GM13977 (cell line): ENCODE measurements around the gene OSBPL3.

ENCODE experiments used
- DNase-seq: peaks from one replicate; pipeline ENCODE4 v3.0.0; 2012; ENCODE audit warnings: low spot score
- in situ Hi-C: fragments of 300-500 bp; cut with MboI; formaldehyde crosslinking; loops from one replicate; pipeline ENCODE4 v1.12.0; 2022; ENCODE audit warnings: low sequenced_read_pairs, low pct_unique_long_range_greater_than_20kb, mixed read lengths, inconsistent platforms; ENCODE audit not compliant: unreplicated experiment
- TF ChIP-seq, protein P1 (sequence below): IDR thresholded peaks from 2 replicates; pipeline ENCODE4 v1.5.1; 2012; ENCODE audit warnings: mild to moderate bottlenecking, control low read depth; ENCODE audit not compliant: insufficient read depth; ENCODE audit errors: extremely low read depth, missing control alignments

The OSBPL3 gene

DNA sequence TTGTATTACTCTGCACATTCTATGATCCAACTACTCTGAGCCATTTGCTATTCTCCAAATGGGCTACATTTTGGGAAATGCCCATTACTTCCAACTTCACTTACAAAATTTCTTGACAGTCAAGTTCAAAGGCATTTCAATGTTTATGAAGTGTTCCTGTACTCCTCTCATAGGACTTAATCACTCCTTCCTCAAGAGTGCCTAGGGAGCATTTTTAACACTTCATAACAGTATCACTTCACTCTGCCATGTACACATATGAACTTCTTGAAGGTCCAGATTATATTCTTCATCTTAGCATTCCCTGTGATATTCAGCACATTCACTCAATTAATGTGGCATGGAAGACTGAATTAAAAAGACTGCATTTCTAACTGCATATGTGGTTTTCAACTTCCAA is 21.6 kb downstream of the OSBPL3 start:
- in situ Hi-C loops, result no loop called here
- TF ChIP-seq, protein P1, sequence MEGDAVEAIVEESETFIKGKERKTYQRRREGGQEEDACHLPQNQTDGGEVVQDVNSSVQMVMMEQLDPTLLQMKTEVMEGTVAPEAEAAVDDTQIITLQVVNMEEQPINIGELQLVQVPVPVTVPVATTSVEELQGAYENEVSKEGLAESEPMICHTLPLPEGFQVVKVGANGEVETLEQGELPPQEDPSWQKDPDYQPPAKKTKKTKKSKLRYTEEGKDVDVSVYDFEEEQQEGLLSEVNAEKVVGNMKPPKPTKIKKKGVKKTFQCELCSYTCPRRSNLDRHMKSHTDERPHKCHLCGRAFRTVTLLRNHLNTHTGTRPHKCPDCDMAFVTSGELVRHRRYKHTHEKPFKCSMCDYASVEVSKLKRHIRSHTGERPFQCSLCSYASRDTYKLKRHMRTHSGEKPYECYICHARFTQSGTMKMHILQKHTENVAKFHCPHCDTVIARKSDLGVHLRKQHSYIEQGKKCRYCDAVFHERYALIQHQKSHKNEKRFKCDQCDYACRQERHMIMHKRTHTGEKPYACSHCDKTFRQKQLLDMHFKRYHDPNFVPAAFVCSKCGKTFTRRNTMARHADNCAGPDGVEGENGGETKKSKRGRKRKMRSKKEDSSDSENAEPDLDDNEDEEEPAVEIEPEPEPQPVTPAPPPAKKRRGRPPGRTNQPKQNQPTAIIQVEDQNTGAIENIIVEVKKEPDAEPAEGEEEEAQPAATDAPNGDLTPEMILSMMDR, result no peak
- DNase-seq, result no peak

DNA sequence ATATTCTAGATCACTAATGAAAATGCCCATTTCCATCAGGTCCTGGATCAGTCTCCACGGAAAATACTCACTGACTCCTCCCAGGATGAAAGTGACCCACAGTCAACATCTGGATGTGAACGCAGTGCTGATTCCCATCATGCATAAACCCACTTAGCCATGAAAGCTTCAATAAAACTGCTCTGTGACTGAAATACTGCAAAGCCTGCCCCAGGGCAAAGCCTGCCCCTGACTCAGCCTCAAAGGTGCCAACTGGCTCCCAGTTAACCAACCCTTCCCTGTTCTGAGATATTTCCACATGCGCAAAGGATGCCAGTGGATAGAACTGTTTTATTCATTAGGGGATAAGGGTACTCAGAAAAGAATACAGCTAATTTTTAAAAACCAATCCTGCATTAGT is 24.0 kb downstream of the OSBPL3 start:
- TF ChIP-seq, protein P1, result no peak
- no peak for DNase-seq

GRCh38 chr7:24955313-24955712 is 24.7 kb downstream of the OSBPL3 start:
- in situ Hi-C loops, result no loop called here
- DNase-seq, result no peak
- TF ChIP-seq, protein P1, result no peak

More for the DNA sequence above, 24.0 kb downstream of the OSBPL3 start:
- in situ Hi-C loops, result no loop called here

DNA sequence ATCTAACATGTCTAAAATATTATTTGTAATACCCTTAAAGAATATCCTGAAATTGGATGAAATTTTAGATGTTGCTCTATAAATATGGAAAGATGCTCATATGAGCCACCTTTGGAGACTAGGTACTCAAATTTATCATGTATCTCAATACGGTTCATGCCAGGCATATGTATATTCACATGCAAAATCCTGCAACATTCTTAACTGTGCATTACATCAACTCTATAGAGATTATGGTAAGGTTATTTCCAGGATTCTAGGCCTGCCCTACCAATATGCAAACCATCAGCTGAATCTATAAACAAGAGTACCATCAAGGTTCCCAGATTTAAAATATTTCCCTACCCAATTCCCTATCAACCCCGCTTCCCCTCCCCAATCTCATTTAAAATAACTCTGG is 27.5 kb downstream of the OSBPL3 start:
- in situ Hi-C loops, result no loop called here
- no peak for DNase-seq
- TF ChIP-seq, protein P1, result no peak

DNA sequence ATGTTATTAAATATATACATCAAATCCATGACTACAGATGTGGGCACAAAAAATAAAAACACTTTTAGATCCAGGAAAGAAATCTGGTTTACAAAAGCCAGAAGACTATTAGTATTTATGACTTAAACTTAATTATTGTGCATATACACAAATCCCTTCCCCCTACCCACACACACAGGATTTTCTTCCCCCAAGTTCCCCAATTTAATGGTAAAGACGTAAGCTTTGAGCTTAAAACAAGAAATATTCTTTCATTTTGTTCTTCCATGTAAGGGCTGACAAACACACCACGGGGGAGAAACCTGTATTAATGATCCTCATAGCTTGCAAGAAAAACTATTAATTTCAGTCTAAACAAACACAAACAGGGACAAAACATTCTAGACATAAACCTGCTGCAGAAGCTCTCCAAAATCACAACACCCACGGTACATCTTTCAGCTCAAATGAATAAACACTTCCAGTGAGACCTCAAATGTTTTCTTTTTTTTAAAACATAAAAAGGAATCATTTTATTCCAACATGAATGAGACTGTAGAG is 28.5 kb downstream of the OSBPL3 start:
- TF ChIP-seq, protein P1, result no peak
- no peak for DNase-seq
- in situ Hi-C loops, result no loop called here

GRCh38 chr7:24949884-24950283 is 30.1 kb downstream of the OSBPL3 start:
- DNase-seq, result no peak
- in situ Hi-C loops, result no loop called here
- TF ChIP-seq, protein P1, result no peak

DNA sequence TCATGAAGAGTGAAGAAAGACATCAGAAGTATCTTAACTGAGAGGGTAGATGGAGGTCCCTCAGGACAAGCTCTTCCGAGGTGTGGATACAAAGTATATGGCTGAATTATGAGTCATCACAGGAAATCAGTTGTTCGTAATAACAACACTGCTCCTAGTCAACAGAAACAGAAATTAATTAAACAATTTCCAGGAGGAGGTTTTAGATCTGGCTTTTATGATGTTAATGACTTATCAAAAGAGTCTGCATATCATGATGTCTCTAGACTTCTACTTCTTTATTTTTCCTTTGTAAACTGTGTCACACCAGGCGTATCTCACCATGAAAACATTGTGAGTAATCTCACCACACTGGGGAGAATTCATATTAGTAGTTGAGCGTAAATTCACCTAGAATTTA is 31.2 kb downstream of the OSBPL3 start:
- in situ Hi-C loops, result no loop called here
- DNase-seq, result peak; percentile 17
- TF ChIP-seq, protein P1, result no peak
